A172 (cell line): ENCODE data around the gene DFFB. TPM values are rescaled to one million over a fixed set of nuclear protein-coding genes. Genes with fewer than 3 reads are reported as not detected.

Experiments
- DNase-seq: peaks from one replicate; pipeline ENCODE4 v3.0.0-alpha.2; 2015; ENCODE audit warnings: low spot score
- total RNA-seq: library from RNA; depleted of rRNA; stranded (reverse); fragments of >200 nt; shearing (Covaris generic); gene quantifications from 2 replicates; pipeline ENCODE4 v1.2.3, GENCODE V29; 2014; rRNA removed

Gene DFFB
- total RNA-seq, 1 experiment from 2014 or later = 5.5 TPM

GRCh38 chr1:3925256-3925655, 68.0 kb downstream of the DFFB start:
- no peak for DNase-seq

- no peak for DNase-seq
Observed at GRCh38 chr1:3925762-3926161, 68.5 kb downstream of the DFFB start.

GRCh38 chr1:3926956-3927355, 69.7 kb downstream of the DFFB start:
- DNase-seq = no peak

- no peak for DNase-seq
Observed at GRCh38 chr1:3928586-3928985, 71.3 kb downstream of the DFFB start.

GRCh38 chr1:3929126-3929525, 71.8 kb downstream of the DFFB start:
- no peak for DNase-seq

GRCh38 chr1:3930301-3931006, 73.2 kb downstream of the DFFB start:
- no peak for DNase-seq

GRCh38 chr1:3931007-3931912, 74.0 kb downstream of the DFFB start:
- no peak for DNase-seq

- no peak for DNase-seq
Observed at GRCh38 chr1:3932156-3932919, 75.1 kb downstream of the DFFB start.

Other genes starting within 250 kb of the DFFB start
- 21.7 and 22.4 TPM in 2 replicates for gene MEGF6, start 246.0 kb upstream of the DFFB start, total RNA-seq
- gene TPRG1L, start 232.5 kb upstream of the DFFB start, total RNA-seq = 6.7 and 9.4 TPM in 2 replicates
- gene WRAP73, start 207.4 kb upstream of the DFFB start, total RNA-seq = 13.5 and 22.2 TPM in 2 replicates
- 1.7 and 4.7 TPM in 2 replicates for gene TP73, start 205.0 kb upstream of the DFFB start, total RNA-seq
- not detected in 2 replicates for gene CCDC27, start 105.0 kb upstream of the DFFB start, total RNA-seq
- gene SMIM1, start 84.7 kb upstream of the DFFB start, total RNA-seq = not detected in 2 replicates
- 26.4 and 29.8 TPM in 2 replicates for gene LRRC47, start 61.0 kb upstream of the DFFB start, total RNA-seq
- 9.0 and 20.7 TPM in 2 replicates for gene CEP104, start 265 bp upstream of the DFFB start, total RNA-seq
- gene C1orf174, start 42.8 kb downstream of the DFFB start, total RNA-seq = 23.3 and 28.6 TPM in 2 replicates